ENCODE data around the gene NET1.
"Not testable (repeated sequence)": the region's sequence is repeated elsewhere in the genome, so short reads cannot be mapped to it uniquely, and the experiment has no call there.

Gene NET1

GRCh38 chr10:5467207-5467535, 54.8 kb downstream of the NET1 start:
- no peak for DNase-seq

DNA sequence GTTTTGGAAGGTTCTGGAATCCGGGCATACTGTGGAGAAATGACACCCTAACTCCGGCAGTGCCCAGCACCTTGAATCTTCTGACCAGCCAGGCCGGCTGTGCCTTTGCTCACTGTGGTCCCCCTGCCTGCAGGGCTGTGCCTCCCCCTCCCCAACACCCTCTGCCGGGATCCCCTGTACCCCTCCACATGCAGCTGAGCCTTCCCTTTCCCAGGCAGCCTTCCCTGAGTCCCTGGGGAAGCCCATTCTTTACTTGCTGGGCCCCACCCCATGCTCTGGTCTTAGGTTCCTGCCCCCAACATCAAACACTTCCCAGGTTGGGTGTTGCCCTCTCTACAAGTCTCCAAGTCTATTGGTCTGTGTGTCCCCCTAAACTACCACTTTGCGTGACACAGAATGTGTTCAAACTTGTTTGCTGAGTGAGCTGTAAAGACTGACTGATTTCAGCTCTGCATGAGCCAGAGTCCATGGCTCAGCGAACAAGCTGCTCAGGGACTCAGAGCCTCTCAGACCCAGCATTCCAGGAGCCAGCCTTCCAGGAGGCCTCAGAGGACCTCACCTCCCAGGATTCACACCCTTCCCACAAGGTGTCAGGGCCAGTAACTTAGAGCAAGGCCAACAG, 55.4 kb downstream of the NET1 start:
- DNase-seq: no peak

DNA sequence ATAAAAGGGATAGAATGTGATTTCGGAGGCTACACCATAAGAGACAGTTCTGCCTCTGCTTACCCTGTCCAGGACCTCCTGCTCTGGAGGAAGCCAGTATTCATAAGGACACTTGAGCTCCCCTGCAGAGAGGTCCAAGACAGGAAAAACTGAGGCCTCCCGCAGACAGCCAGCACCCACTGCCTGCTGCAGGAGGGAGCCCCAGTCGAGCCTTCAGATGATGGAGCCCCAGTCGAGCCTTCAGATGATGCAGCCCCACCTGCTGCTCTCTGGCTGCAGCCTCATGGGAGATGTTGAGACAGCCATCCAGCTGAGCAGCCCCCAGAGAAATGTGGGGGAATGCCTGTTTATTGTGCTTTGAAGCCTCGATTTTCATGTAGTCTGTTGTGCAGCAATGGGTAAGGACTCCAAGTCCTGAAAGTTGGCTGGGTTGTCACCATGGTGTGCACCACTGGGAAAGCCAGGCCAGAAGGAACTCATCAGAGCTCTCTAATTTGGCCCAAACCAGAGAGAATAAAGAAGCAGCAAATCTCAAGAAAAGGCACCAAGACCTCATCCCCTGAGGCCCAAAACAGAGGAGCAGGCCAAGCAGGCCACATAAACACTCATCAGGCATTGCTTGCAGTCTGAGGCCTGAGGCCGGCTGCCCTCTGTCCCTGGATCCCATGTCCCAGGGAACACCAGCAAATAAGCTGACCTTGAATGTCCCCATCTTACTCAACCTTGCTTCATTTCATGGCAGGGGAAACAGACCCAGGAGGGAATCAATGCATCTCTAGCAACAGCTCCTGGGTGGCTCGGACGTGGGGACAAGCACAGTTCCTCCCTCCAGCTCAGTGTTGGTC, 56.1 kb downstream of the NET1 start:
- no peak for DNase-seq

DNA sequence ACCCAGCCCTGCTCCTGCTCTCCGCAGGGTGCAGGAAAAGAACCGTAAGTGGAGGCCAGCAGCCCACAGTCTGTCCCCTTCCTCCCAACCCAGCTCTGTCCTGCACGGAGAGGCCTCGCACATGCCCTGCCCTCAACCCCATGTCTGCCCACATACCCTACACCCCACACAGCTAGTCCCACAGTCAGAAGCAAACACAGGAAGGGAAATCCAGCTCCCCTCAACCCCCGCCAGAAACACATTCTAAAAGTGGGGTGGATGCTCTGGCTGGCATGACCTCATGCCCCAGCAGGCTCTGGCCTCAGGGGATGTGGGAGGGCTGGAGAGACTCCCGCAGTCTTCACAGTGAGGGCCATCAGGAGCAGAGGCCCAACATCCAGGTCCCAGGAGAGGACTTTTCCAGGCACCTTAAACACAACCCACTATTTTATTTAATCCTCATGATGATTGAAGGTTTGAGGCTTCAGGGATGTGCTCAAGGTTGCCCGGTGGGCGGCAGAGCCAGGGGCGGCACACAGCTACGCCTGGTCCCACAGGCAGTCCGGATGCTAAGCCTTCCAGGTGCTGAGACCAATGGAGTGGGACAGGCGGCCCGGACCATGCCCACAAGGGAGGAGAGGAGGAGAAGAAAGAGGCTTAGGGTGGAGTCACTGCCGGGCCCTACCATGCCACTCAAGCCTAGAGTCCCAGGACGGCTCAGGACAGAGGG, 57.1 kb downstream of the NET1 start:
- DNase-seq: no peak

GRCh38 chr10:5470062-5470751, 57.9 kb downstream of the NET1 start:
- no peak for DNase-seq

DNA sequence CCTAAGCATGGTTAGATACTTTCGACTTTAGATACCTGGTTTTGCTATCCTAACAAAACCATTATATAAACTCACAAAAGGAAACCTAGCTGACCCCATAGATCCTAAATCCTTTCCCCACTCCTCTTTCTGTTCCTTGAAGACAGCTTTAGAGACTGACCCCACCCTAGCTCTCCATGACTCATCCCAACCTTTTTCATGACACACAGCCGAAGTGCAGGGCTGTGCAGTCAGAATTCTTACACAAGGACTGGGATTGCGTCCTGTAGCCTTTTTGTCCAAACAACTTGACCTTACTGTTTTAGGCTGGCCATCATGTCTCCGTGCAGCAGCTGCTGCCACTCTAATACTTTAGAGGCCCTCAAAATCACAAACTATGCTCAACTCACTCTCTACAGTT, 62.3 kb downstream of the NET1 start:
- not testable (repeated sequence) for DNase-seq

DNA sequence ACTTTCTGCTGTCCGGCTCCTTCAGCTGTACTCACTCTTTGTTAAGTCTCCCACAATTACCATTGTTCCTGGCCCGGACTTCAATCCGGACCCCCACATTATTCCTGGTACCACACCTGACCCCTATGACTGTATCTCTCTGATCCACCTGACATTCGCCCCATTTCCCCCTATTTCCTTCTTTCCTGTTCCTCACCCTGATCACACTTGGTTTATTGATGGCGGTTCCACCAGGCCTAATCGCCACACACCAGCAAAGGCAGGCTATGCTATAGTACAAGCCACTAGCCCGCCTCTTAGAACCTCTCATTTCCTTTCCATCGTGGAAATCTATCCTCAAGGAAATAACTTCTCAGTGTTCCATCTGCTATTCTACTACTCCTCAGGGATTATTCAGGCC, 62.7 kb downstream of the NET1 start:
- DNase-seq: not testable (repeated sequence)

DNA sequence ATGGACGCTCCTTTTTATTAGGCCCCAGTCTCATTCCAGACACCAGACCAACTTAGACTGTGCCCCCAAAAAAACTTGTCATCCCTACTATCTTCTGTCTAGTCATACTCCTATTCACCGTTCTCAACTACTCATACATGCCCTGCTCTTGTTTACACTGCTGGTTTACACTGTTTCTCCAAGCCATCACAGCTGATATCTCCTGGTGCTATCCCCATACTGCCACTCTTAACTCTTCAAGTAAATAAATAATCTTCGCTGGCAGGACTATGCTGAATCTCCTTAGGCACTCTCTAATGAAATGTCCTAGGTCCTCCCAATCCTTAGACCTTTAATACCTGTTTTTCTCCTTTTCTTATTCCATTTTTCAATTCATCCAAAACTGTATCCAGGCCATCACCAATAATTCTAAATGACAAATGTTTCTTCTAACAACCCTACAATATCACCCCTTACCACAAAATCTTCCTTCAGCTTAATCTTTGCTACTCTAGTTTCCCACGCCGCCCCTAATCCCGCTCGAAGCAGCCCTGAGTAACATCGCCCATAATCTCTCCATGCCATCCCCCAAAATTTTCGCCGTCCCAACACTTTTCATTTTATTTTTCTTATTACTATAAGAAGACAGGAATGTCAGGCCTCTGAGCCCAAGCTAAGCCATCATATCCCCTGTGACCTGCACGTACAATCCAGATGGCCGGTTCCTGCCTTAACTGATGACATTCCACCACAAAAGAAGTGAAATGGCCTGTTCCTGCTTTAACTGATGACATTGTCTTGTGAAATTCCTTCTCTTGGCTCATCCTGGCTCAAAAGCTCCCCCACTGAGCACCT, 63.8 kb downstream of the NET1 start:
- DNase-seq: not testable (repeated sequence)

- DNase-seq: no peak
Measured at GRCh38 chr10:5476918-5477525, 64.7 kb downstream of the NET1 start.

DNA sequence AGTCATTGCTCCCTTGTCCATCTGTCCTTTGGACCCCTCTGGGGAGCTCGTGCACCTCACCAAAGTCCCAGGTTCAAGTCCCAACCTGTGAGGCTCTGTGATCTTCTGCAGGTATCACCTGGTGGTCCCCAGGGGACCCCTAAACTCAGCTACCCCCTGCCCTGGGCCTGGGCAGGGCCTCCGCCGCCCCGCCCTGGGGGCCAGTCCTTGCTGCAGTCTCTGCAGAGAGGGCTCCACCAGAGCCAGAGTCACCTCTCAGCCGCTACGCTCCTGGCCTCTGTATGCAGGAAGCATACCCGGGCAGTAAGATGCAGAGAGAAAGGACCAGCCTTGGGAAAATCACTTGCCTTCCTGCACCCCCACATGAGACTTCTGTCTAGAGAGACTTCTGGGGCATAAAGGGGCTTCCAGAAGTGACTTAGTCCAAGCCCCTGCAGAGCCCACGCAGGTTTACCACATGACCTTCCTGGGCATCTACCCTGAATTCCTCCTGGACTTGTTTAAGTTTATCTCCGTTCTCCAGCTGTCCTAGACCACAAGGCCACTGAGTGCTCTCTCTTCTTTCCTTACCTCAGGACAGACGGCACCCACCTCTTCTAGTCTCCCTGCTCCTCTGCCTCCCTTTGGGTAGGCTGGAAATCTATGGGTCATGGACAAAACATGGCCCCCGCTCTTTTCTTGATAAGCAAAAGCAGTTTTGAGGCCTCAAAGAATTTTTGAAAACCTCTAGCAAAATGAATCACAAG, 65.8 kb downstream of the NET1 start:
- no peak for DNase-seq

DNA sequence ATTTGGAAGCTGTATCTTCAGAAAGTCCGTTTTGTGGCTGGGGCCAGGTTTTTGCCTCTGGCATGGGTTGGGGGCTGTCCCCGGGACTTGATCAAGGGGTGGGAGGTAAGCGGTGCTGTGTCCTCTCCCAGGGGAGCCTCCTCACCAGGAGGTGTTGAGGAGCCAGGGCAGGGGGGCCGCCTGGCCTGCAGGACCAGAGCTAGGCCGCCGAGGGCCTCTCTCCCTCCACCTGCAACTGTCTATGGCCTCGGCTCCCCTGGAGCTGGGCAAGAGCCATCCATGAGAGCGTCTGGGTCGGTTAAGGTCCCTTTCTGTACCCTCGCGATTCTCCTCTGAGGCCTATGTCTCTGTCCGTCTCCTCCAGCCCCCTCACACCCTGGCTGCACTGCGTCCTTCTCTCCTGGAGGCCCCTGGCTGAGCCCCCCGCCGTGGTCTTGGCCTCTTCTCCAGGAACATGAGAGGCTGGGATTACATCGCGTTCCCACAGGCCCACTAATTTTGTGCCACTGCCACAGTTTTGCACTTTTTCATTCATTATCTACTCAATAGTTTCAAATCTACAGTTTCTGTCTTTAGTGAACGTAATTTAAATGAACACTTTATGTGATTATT, 66.4 kb downstream of the NET1 start:
- no peak for DNase-seq

GRCh38 chr10:5479481-5480161, 67.3 kb downstream of the NET1 start:
- DNase-seq: no peak

- DNase-seq: no peak
Measured at GRCh38 chr10:5480162-5480941, 68.0 kb downstream of the NET1 start.

GRCh38 chr10:5481121-5481520, 68.8 kb downstream of the NET1 start:
- no peak for DNase-seq

- no peak for DNase-seq
Measured at GRCh38 chr10:5482016-5482415, 69.7 kb downstream of the NET1 start.

DNA sequence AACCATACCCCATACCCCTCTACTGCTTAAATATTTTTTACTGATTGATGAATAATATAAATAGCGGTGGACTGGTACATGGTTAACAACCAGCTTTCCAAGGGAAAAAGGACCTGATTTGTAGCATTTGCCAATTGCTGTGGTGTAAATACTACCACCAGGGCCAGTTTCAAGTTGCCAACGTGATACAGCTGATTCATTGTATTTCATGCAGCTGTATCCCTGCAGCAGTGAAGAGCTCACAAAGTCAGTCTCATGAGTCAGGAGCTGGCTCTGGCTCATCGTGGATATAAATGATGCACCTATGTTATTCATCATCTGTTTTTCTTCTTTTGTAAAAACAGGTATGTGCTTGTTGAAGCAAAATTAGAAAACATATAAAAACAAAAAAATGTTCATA, 71.8 kb downstream of the NET1 start:
- no peak for DNase-seq

GRCh38 chr10:5485290-5485689, 72.9 kb downstream of the NET1 start:
- DNase-seq: no peak

DNA sequence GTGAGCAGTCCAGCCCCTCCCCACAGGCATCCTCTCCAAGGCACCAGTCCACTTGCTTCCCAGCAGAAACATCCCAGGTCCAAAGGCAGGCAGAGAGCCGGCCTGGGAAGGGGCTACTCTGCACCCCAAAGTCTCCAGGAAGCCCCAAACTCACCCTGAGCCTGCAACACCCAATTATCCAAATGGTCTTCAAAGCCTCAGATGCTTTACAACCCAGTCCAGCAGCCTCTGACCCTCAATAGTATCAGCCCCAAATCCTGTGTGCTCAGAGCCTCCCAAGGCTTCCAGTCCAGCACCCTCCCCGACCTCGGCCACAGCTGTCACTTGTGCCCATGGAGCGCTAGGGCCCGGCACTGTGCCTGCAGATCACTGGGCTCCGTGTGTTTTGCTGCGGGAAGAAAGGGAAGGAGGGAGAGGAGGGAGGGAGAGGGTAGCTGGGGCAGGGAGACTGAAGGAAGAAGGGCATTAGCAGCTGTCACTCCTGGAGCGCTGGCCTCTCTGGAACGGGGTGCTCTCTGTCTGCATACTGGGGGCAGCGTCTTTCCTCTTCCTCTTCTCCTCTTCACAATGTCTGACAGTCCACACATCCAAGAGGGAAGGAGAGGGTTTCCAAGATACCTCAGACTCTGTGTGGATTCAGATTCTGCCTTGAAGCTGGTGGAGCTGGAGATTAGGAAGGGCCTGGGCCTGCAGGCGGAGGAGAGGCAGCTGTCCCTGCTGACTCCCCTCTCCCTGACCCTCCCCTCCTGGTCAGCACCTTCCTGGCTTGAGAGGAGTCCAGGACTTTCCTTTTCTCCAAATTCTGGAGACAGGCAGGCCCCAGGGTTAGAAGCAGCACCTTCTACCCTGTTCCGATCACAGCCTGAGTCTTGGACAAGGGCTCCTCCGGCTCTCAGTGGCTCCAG, 73.8 kb downstream of the NET1 start:
- DNase-seq: no peak

Measured in T1000 (cell line).